NCI-H69 (cell line): Measurements from ENCODE around the gene MED16.
"Not testable (repeated sequence)": the region's sequence is repeated elsewhere in the genome, so short reads cannot be mapped to it uniquely, and the experiment has no call there.

Source experiments
- DNase-seq: peaks from one replicate; lab custom pipeline; 2025; lab: John Stamatoyannopoulos, UW

The MED16 gene

GRCh38 chr19:853614-854220 lies 39.3 kb downstream of the MED16 start:
- DNase-seq = not testable (repeated sequence)

GRCh38 chr19:853014-853585 lies 39.9 kb downstream of the MED16 start:
- DNase-seq = no peak

DNA sequence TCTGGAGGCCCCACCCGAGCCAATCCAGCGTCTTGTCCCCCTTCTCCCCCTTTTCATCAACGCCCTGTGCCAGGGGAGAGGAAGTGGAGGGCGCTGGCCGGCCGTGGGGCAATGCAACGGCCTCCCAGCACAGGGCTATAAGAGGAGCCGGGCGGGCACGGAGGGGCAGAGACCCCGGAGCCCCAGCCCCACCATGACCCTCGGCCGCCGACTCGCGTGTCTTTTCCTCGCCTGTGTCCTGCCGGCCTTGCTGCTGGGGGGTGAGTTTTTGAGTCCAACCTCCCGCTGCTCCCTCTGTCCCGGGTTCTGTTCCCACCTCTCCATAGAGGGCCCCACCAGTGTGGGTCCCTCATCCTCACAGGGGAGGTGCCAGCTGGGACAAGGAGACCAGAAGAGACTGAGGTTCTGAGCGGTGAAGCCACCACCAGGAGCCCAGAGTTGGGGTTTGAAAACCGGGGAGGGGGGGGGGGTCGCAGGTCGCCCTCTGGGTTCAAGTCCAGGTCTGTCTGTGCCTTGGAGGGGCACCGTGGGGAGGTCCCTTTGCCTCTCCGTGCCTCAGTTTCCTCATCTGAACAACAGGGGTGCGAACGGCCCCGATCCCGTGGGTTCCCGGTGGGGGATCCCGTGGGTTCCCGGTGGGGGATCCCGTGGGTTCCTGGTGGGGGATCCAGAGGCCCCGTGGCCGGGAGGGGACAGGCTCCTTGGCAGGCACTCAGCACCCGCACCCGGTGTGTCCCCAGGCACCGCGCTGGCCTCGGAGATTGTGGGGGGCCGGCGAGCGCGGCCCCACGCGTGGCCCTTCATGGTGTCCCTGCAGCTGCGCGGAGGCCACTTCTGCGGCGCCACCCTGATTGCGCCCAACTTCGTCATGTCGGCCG lies 40.6 kb downstream of the MED16 start, which contains the start of gene ELANE:
Gene ELANE, plus strand, starts transcription at position 168 of the 878 bp plus-strand sequence. Its CDS starts 26 bp downstream, at position 194.
- DNase-seq = no peak

DNA sequence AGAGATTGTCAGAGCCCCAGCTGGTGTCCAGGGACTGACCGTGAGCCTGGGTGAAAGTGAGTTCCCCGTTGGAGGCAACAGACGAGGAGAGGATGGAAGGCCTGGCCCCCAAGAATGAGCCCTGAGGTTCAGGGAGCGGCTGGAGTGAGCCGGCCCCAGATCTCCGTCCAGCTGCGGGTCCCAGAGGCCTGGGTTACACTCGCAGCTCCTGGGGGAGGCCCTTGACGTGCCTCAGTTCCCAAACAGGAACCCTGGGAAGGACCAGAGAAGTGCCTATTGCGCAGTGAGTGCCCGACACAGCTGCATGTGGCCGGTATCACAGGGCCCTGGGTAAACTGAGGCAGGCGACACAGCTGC lies 42.0 kb downstream of the MED16 start:
- DNase-seq = no peak

GRCh38 chr19:850221-850978 lies 42.6 kb downstream of the MED16 start:
- DNase-seq = peak; percentile 85

DNA sequence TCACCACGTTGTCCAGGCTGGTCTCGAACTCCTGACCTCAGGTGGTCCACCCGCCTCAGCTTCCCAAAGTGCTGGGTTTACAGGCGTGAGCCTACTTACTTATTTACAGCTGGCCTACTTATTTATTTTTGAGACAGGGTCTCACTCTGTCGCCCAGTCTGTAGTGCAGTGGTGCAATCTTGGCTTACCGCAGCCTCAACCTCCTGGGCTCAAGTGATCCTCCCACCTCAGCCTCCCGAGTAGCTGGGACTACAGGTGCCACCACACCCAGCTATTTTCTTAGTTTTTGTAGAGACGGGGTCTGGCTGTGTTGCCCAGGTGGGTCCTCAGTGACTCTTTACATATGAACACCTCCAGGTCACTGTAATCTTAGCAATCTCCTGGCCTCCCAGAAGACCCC lies 43.8 kb downstream of the MED16 start:
- not testable (repeated sequence) for DNase-seq

DNA sequence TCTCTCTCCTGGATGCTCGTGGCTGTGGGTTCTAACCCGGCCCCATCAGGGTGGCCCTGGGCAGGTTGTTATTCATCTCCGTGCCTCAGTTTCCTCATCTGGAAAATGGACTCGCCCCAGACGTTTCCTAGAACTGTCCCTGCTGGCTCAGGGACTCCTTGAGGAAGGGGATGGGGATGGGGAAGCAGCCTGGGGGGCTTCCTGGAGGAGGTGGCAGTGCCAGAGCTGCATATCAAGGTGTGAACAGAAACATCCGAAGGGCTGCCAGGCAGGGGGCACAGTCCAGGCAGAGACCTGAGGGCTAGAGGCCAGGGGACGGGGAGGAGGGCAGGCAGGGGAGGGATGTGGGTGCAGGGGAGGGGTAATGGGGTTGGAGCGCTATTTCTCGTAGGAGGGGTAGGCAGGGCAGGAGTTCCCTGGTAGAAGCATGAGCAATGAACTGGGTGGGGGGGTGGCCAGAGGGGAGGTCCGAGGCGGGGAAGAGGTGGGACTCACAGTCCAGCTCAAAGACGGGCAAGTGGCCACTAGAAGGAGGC lies 44.5 kb downstream of the MED16 start:
- DNase-seq = no peak

GRCh38 chr19:845707-846521 lies 47.1 kb downstream of the MED16 start:
- no peak for DNase-seq

GRCh38 chr19:844546-844971 lies 48.4 kb downstream of the MED16 start:
- no peak for DNase-seq

DNA sequence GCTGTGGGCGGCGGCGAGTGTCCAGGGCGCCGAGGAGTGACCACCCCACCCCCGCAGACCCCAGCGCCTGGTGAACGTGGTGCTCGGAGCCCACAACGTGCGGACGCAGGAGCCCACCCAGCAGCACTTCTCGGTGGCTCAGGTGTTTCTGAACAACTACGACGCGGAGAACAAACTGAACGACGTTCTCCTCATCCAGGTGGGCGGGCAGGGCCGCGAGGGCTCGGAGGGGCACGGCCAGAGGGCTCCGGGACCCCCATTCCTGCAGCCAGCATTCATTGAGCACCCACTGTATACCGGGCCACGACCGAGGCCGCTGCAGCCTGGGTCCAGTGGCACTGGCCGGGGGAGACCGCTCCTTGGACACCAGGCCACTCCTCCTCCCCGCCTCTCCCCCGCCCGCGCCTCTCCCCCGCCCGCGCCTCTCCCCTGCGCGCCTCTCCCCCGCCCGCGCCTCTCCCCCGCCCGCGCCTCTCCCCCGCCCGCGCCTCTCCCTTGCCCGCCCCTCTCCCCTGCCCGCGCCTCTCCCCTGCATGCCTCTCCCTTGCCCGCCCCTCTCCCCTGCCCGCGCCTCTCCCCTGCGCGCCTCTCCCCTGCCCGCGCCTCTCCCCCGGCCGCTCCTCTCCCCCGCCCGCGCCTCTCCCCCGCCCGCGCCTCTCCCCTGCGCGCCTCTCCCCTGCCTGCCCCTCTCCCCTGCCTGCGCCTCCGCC lies 49.0 kb downstream of the MED16 start:
- DNase-seq = peak; percentile 54

DNA sequence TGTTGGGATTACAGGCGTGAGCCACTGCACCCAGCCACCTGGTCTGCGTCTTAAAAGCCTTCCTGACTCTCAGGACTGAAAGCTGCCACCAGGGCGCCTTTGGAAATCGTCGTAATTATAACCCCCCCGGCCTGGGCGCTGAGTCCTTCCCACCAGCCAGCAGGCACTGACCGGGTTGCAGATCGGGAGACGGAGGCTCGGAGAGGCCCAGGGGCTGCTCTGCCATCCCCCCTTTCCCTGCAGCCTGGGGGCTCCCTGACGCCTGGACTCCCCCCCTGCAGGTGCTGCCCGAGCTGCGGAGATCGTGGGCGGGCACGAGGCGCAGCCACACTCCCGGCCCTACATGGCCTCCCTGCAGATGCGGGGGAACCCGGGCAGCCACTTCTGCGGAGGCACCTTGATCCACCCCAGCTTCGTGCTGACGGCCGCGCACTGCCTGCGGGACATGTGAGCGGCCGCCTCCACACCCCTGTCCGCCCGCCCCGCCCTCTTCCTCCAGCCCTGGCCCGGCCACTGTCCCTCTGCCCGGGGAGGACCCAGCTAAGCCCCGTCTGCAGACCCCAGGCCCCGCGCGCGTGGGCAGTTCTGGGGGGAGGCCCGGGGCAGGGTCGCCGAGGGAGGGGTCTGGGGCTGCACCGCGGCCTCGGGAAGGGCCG lies 49.7 kb downstream of the MED16 start:
- DNase-seq = peak; percentile 68

GRCh38 chr19:842802-843179 lies 50.2 kb downstream of the MED16 start:
- not testable (repeated sequence) for DNase-seq

GRCh38 chr19:840519-841206 lies 52.3 kb downstream of the MED16 start, which contains the start of gene PRTN3:
TSS of gene PRTN3 (plus strand) at chr19:840999. CDS start at chr19:841009, 10 bp downstream.
- DNase-seq = no peak

DNA sequence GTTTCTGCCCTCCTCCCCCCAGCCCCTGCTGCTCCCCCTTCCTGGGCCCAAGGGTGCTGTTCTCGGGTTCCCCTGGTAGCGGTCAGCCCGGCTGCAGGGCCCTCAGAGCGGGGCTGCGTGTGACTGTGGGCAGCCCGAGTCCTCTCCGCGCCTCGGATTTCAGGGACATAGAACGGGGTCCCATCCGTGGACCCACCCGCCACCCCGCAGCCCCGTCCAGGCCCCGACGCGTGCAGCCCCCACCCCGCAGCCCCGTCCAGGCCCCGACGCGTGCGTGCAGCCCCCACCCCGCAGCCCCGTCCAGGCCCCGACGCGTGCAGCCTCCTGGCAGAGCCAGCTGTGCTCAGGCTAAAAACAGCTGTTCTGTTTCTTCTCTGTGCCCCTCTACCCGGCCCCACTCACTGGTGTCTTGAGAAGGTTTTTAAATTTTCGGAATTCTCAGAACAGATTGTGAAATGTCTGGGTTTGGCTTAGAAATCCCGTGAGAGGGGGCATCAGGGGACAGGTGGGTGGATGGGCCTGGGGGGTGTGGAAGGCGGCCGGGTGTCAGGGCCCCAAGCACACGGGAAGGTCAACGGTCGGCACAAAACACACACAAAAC lies 57.7 kb downstream of the MED16 start:
- no peak for DNase-seq

DNA sequence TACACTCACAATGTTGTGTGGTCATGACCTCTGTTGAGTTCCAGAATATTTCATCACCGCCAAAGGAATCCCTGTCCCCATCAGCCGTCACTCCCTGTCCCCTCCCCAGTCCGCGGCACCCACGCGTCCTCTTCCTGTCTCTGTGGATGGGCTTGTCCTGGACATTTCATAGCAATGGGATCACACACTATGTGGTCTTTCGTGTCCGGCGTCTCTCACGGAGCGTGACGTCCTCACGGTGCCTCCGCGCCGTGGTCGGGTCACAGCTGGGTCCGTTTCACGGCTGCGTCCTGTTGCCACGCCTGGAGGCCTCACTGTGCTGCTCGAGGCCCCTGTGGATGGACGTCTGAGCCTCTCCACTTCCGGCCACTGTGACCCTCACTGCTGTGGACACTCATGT lies 58.8 kb downstream of the MED16 start:
- DNase-seq = no peak

DNA sequence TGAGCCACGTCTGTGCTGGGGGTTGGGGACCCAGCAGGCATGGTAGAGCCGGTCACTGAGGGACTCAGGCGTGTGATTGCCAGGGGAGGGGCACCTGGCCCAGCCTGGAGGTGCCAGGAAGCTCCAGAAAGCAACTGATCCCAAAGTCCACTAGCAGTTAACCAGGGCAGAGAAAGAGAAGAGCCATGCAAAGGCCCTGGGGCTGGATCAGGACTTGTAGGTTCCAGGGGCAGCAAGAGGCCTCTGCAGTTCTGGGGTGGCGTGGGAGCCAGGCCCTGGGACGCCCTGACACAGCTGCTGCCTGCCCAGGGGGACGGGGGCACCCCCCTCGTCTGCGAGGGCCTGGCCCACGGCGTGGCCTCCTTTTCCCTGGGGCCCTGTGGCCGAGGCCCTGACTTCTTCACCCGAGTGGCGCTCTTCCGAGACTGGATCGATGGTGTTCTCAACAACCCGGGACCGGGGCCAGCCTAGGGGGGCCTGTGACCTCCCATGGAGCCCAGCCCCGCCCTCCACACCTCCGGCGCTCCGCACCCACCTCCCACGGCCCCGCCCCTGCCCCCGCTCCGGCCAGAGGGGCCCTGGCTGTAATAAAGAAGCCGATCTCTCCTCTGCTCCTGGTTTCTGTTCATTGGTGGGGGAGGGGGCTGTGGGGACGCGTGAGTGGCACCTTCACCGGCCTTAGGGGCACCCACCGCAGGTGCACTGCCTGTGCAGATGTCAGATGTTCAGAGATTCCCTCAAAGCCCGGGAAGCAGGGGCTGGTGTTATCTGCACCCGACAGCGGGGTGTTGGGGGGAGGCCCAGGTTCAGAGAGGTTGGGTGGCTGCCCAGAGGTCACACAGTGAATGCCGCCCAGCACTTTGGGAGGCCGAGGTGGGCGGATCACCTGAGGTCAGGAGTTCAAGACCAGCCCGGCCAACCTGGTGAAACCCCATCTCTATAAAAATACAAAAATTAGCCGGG lies 61.3 kb downstream of the MED16 start:
- DNase-seq = no peak

GRCh38 chr19:829129-829758 lies 63.7 kb downstream of the MED16 start:
- no peak for DNase-seq
